ENCODE results near the gene PTH2R. TPM values are rescaled to one million over a fixed set of nuclear protein-coding genes. Genes with fewer than 3 reads are reported as not detected.

The PTH2R gene
- total RNA-seq, 1 experiment from 2014 or later, result 0.10 TPM

- DNase-seq (ENCODE audit: low read depth, low spot score) (no peak), ATAC-seq (peak; percentile 69)
- Histone ChIP-seq H3K36me3 (ENCODE audit: control insufficient read depth, insufficient read depth, low read length) (peaks cover 2% of the 10 kb centered on the region; the same call in 1 of the 2 replicates), H3K9me3 (ENCODE audit: control insufficient read depth, insufficient read depth, low read depth, low read length) (no peaks in the 10 kb centered on the region), H3K4me1 (ENCODE audit: control insufficient read depth, insufficient read depth, low read length) (no peaks in the 10 kb centered on the region), H3K4me3 (ENCODE audit: low read depth in 2 of 2, low read length in 2 of 2) (no peak overlapping the region), H3K27me3 (ENCODE audit: control insufficient read depth, insufficient read depth, low read length) (no peaks in the 10 kb centered on the region), H3K27ac (ENCODE audit: low read length) (no peak overlapping the region)
- in situ Hi-C loops (cut with HindIII; ENCODE audit: low pct_unique_long_range_greater_than_20kb, low sequenced_read_pairs) (no loop called here), intact Hi-C loops (cut with micrococcal nuclease; ENCODE audit: unreplicated experiment) (no loop called here)
- CTCF ChIA-PET, result no interaction called here
- BruUV-seq (replicated peaks), result no TSS peak
- POLR2A ChIA-PET, result interaction anchor here (0.6 kb wide), 1 partner anchor 591 kb away, joined by 7 read pairs; no protein-coding TSS in a partner anchor
- TF ChIP-seq CTCF (IDR thresholded peaks at IDR 0.05) (no peak), TCF7L2 (IDR thresholded peaks at IDR 0.05; ENCODE audit: low read depth, low read length) (no peak), POLR2AphosphoS5 (IDR thresholded peaks at IDR 0.05; ENCODE audit: low read depth, low read length) (no peak), SIN3A (IDR thresholded peaks at IDR 0.05; ENCODE audit: borderline replicate concordance, insufficient read depth, low read depth, low read length) (no peak)
- TF ChIP-seq, protein P1, sequence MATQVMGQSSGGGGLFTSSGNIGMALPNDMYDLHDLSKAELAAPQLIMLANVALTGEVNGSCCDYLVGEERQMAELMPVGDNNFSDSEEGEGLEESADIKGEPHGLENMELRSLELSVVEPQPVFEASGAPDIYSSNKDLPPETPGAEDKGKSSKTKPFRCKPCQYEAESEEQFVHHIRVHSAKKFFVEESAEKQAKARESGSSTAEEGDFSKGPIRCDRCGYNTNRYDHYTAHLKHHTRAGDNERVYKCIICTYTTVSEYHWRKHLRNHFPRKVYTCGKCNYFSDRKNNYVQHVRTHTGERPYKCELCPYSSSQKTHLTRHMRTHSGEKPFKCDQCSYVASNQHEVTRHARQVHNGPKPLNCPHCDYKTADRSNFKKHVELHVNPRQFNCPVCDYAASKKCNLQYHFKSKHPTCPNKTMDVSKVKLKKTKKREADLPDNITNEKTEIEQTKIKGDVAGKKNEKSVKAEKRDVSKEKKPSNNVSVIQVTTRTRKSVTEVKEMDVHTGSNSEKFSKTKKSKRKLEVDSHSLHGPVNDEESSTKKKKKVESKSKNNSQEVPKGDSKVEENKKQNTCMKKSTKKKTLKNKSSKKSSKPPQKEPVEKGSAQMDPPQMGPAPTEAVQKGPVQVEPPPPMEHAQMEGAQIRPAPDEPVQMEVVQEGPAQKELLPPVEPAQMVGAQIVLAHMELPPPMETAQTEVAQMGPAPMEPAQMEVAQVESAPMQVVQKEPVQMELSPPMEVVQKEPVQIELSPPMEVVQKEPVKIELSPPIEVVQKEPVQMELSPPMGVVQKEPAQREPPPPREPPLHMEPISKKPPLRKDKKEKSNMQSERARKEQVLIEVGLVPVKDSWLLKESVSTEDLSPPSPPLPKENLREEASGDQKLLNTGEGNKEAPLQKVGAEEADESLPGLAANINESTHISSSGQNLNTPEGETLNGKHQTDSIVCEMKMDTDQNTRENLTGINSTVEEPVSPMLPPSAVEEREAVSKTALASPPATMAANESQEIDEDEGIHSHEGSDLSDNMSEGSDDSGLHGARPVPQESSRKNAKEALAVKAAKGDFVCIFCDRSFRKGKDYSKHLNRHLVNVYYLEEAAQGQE (IDR thresholded peaks at IDR 0.05; ENCODE audit: insufficient read depth in 1 of 2, low read depth in 2 of 2, low read length in 1 of 2), result no peak
Observed at GRCh38 chr2:208363485-208363884, 43.1 kb upstream of the PTH2R start.

- Histone ChIP-seq H3K27ac (ENCODE audit: low read length) (no peak overlapping the region), H3K27me3 (ENCODE audit: control insufficient read depth, insufficient read depth, low read length) (no peaks in the 10 kb centered on the region), H3K4me3 (ENCODE audit: low read depth in 2 of 2, low read length in 2 of 2) (no peak overlapping the region), H3K4me1 (ENCODE audit: control insufficient read depth, insufficient read depth, low read length) (no peaks in the 10 kb centered on the region), H3K36me3 (ENCODE audit: control insufficient read depth, insufficient read depth, low read length) (no peaks in the 10 kb centered on the region), H3K9me3 (ENCODE audit: control insufficient read depth, insufficient read depth, low read depth, low read length) (no peaks in the 10 kb centered on the region)
- CTCF ChIA-PET, result interaction anchor here (0.7 kb wide), 1 partner anchor 27 kb away, joined by 4 read pairs; no protein-coding TSS in a partner anchor
- in situ Hi-C loops (cut with HindIII; ENCODE audit: low pct_unique_long_range_greater_than_20kb, low sequenced_read_pairs), result no loop called here
- DNase-seq (ENCODE audit: low read depth, low spot score) (no peak), ATAC-seq (no peak)
- intact Hi-C loops (cut with micrococcal nuclease; ENCODE audit: unreplicated experiment), result no loop called here
- POLR2A ChIA-PET, result interaction anchor here (0.6 kb wide), 1 partner anchor 63 kb away, joined by 6 read pairs; no protein-coding TSS in a partner anchor
- TF ChIP-seq, protein P1 (IDR thresholded peaks at IDR 0.05; ENCODE audit: insufficient read depth in 1 of 2, low read depth in 2 of 2, low read length in 1 of 2), result no peak
- TF ChIP-seq CTCF (IDR thresholded peaks at IDR 0.05) (no peak), TCF7L2 (IDR thresholded peaks at IDR 0.05; ENCODE audit: low read depth, low read length) (no peak), POLR2AphosphoS5 (IDR thresholded peaks at IDR 0.05; ENCODE audit: low read depth, low read length) (no peak)
- BruUV-seq (replicated peaks), result no TSS peak
Observed at GRCh38 chr2:208366215-208367127, 40.1 kb upstream of the PTH2R start.

All from Panc1 (cell line).